GM20000 (cell line): ENCODE measurements around the gene SRRM4.

ENCODE experiments used
- DNase-seq: peaks from one replicate; pipeline ENCODE4 v3.0.0; 2012; ENCODE audit warnings: low spot score
- TF ChIP-seq, protein P1 (sequence below): IDR thresholded peaks from 2 replicates; pipeline ENCODE4 v1.5.1; 2012; ENCODE audit warnings: mild to moderate bottlenecking, control low read depth; ENCODE audit errors: extremely low read depth, missing control alignments

SRRM4 gene, protein sequence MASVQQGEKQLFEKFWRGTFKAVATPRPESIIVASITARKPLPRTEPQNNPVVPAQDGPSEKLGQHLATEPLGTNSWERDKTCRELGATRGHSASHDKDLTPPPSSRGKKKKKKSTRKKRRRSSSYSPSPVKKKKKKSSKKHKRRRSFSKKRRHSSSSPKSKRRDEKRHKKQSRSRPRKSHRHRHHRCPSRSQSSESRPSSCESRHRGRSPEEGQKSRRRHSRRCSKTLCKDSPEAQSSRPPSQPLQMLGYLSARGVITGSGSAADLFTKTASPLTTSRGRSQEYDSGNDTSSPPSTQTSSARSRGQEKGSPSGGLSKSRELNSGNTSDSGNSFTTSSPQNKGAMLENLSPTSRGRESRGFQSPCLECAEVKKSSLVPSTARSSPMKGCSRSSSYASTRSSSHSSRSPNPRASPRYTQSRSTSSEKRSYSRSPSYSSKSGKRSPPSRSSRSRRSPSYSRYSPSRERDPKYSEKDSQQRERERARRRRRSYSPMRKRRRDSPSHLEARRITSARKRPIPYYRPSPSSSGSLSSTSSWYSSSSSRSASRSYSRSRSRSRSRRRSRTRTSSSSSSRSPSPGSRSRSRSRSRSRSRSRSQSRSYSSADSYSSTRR

DNA sequence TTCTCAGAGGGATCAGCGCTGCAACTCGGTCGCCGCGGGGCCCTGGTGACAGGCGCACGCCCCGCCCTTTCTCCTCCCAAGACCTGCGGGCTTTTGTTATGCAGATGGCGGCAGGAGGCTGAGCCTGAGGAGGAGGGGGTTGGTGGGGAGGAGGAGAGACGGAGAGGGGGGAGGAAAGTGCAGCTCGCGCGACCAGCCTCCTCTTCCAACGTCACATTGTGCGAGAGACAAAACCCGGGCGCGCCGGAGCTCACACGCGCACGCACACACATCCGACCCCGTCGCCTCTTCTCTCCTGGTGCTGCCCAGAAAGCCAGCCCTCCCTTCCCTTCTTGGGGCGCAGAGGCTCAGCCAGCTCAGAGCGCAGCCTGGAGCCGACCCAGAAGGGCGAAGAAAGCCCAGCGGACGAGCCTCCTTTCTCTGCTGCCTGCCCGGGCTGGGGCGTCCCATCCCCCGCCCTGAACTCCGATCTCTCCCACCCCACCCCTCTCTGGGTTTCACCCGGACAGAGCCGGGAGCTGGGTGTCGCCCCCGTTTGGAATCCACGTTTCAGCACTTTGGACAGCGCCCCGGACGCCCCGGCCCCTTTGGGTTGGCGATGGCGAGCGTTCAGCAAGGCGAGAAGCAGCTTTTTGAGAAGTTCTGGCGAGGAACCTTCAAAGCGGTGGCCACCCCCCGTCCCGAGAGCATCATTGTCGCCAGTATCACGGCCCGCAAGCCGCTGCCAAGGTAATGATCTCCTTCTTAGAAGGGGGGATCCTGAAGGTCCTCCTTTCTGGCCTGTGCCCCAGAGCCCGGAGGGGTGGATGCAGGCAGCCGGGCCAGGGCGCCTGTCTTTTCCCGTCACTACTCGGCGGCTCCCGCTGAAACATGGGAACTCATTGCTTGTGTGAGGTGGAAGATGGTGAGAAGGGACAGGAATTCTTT, at the start of gene SRRM4:
Gene SRRM4 (plus strand): TSS at position 257 of the 927 bp plus-strand sequence. CDS start 342 bp downstream, at position 599.
- TF ChIP-seq, protein P1, sequence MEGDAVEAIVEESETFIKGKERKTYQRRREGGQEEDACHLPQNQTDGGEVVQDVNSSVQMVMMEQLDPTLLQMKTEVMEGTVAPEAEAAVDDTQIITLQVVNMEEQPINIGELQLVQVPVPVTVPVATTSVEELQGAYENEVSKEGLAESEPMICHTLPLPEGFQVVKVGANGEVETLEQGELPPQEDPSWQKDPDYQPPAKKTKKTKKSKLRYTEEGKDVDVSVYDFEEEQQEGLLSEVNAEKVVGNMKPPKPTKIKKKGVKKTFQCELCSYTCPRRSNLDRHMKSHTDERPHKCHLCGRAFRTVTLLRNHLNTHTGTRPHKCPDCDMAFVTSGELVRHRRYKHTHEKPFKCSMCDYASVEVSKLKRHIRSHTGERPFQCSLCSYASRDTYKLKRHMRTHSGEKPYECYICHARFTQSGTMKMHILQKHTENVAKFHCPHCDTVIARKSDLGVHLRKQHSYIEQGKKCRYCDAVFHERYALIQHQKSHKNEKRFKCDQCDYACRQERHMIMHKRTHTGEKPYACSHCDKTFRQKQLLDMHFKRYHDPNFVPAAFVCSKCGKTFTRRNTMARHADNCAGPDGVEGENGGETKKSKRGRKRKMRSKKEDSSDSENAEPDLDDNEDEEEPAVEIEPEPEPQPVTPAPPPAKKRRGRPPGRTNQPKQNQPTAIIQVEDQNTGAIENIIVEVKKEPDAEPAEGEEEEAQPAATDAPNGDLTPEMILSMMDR, result no peak
- no peak for DNase-seq

DNA sequence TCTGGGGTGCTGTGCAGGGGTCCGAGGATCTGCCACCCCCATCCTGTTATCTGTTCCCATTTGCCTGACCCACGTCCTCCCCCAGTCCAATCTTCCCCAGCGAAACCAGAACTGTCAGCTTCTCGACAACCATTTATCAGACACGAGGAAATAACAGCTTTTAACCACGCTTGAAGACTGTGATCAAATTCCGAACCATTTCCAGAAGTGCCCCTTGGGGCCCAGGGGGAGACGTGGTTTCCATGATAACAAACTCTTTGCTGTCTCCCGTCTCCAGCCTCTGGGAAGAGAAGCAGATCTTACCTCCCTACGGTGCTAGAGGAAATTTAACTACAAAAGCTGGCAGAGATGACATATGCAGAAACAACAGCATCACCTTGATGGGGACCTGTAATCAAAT, 35.1 kb upstream of the SRRM4 start:
- TF ChIP-seq, protein P1, result no peak
- DNase-seq, result no peak

DNA sequence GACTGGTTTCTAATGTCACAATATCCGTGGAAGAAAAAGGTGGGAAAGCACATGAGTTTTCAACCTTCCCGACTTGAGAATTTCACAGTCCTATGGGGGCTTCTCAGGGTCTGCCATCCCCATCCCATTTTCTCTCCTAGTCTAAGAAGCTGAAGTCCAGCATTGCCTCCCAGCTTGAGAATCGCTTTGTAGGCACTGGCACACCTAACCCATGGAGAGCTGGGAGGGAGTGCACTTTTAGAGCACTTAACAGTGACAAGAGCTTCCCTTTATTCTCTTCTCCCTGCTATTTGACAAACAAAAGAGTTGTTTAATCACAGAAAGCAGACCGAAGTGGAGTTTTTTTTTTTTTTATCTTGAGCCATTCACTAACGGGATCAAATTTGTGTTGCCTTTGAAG, 22.8 kb upstream of the SRRM4 start:
- DNase-seq, result no peak
- TF ChIP-seq, protein P1, result no peak

DNA sequence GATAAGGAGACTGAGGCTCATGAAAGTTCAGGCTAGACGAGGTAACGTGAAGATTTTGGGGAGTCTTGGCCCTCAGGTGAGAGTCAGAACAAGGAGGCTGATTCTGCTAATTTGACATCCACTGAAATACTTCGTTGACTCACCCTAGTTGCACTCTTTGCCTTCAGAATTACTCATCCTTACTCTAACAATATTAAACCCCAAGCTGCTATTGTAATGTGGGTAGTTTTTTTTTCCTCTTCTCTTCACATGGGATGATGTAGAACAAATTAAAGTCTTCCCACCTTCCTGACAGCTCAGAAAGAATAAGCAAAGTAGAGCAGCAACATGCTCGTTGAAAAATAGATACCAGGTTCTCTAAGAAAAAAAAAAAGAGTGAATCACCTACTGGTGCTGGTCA, 22.0 kb upstream of the SRRM4 start:
- no peak for DNase-seq
- TF ChIP-seq, protein P1, result no peak

DNA sequence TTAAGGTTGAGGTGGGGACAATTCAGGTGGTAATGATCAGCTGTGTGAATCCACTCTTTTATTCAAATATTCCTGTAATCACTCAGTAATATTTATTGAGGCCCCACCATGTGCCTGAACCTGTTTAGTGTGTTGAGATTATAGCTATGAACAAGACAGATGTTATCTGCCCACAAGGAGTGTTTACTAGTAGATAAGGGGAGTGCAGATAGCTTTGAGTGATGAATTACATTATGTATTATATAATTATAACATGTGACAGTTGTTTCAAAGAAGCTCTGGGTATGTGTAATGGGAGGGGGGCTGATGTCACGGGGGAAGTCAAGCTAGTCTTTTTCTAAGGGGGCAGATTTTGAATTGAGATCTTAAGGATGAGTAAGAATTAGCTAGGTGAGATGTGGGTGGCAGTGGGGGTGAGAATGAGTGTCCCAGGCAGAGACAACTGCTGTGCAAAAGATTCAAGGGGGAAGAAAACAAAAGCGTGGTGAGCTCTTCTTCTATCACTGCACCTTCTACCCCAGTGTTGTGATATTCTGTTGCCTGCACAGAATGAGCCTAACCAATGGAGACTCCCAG, 21.3 kb upstream of the SRRM4 start:
- no peak for DNase-seq
- TF ChIP-seq, protein P1, result no peak

DNA sequence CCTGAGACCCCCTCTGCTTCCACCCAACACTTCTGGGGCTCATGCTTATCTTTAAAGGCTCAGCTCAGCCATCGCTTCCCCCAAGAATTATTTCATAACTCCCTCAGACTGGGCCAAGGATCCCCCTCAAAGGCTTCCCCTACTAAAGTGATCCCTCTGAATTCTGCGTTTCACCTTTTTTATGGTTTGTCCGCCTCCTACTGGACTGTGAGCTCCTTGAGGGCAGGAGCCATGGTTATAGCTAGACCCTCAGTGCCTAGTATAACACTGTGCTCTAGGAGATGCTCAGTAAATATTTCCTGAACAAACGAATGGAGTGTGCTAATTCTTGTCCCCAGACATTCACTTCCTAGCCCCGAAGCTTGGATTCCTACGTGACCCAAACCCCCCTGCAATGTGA, 20.5 kb upstream of the SRRM4 start:
- TF ChIP-seq, protein P1, result no peak
- no peak for DNase-seq
